ENCODE data around the gene PRPF40A. TPM values are rescaled to one million over a fixed set of nuclear protein-coding genes. Genes with fewer than 3 reads are reported as not detected.
"Not testable (repeated sequence)": the region's sequence is repeated elsewhere in the genome, so short reads cannot be mapped to it uniquely, and the experiment has no call there.

Gene PRPF40A
- total and polyA plus RNA-seq, 10 of the 15 experiments (the other 5 are each of a cell fraction or from before 2014, with no cell fraction given): 97.8 to 197 (median 144) TPM

DNA sequence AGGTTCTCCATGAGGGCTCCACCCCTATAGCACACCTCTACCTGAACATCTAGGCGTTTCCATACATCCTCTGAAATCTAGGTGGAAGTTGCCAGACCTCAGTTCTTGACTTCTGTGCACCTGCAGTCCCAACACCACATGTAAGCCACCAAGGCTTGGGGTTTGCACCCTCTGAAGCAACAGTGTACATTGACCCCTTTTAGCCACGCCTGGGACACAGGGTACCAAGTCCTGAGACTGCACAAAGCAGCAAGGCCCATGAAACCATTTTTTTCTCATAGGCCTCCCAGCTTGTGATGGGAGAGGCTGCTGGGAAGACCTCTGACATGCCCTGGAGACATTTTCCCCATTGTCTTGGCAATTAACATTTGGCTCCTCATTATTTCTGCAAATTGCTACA, 21.2 kb upstream of the PRPF40A start:
- in situ Hi-C loops (cut with MboI) (no loop called here), intact Hi-C loops (cut with micrococcal nuclease; ENCODE audit: unreplicated experiment) (no loop called here)
- Histone ChIP-seq H3K79me2 (ENCODE audit: control insufficient read depth, insufficient read depth, low read length) (no peaks in the 10 kb centered on the region; the same call in 1 of the 2 replicates), H3K27me3 (replicated peaks in 1 of 2; ENCODE audit: control insufficient read depth in 2 of 2, insufficient read depth in 2 of 2, low read length in 1 of 2) (no peaks in the 10 kb centered on the region), H3K36me3 (ENCODE audit: control insufficient read depth in 2 of 2, insufficient read depth in 2 of 2, low read length in 1 of 2) (peaks cover 3% of the 10 kb centered on the region in 2 experiments; a peak in 2 of 4 replicates), H3K4me1 (ENCODE audit: control insufficient read depth, insufficient read depth, low read length) (no peaks in the 10 kb centered on the region), H4K20me1 (ENCODE audit: control insufficient read depth, insufficient read depth) (no peaks in the 10 kb centered on the region), H3K27ac (ENCODE audit: control insufficient read depth, insufficient read depth) (no peak overlapping the region), H3K4me2 (ENCODE audit: control insufficient read depth, insufficient read depth) (no peak overlapping the region), H3K9ac (ENCODE audit: control insufficient read depth, insufficient read depth, low read length) (no peak overlapping the region), H3K9me3 (replicated peaks; ENCODE audit: control insufficient read depth, insufficient read depth, low read length) (no peaks in the 10 kb centered on the region; the same call in 2 of the 3 replicates), H2AFZ (ENCODE audit: control insufficient read depth, low read depth, low read length) (no peak overlapping the region), H3K4me3 (no peak overlapping the region)
- 92% methylated on average over 2 of the region's 2 CpGs for WGBS (ENCODE audit: insufficient coverage, insufficient replicate concordance, low lambda C conversion rate, missing lambda C conversion rate)
- TF ChIP-seq MTA2 (IDR thresholded peaks at IDR 0.05; ENCODE audit: low read depth): no peak
- TF ChIP-seq, protein P1, sequence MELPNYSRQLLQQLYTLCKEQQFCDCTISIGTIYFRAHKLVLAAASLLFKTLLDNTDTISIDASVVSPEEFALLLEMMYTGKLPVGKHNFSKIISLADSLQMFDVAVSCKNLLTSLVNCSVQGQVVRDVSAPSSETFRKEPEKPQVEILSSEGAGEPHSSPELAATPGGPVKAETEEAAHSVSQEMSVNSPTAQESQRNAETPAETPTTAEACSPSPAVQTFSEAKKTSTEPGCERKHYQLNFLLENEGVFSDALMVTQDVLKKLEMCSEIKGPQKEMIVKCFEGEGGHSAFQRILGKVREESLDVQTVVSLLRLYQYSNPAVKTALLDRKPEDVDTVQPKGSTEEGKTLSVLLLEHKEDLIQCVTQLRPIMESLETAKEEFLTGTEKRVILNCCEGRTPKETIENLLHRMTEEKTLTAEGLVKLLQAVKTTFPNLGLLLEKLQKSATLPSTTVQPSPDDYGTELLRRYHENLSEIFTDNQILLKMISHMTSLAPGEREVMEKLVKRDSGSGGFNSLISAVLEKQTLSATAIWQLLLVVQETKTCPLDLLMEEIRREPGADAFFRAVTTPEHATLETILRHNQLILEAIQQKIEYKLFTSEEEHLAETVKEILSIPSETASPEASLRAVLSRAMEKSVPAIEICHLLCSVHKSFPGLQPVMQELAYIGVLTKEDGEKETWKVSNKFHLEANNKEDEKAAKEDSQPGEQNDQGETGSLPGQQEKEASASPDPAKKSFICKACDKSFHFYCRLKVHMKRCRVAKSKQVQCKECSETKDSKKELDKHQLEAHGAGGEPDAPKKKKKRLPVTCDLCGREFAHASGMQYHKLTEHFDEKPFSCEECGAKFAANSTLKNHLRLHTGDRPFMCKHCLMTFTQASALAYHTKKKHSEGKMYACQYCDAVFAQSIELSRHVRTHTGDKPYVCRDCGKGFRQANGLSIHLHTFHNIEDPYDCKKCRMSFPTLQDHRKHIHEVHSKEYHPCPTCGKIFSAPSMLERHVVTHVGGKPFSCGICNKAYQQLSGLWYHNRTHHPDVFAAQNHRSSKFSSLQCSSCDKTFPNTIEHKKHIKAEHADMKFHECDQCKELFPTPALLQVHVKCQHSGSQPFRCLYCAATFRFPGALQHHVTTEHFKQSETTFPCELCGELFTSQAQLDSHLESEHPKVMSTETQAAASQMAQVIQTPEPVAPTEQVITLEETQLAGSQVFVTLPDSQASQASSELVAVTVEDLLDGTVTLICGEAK (IDR thresholded peaks at IDR 0.05; ENCODE audit: borderline replicate concordance): no peak
- no peak for TF ChIP-seq RAD51 (IDR thresholded peaks at IDR 0.05)
- TF ChIP-seq SMC3 (IDR thresholded peaks at IDR 0.05; ENCODE audit: borderline replicate concordance, low read length): no peak
- no peak for TF ChIP-seq ATF7 (IDR thresholded peaks at IDR 0.05; ENCODE audit: low read depth)
- TF ChIP-seq EGR1 (IDR thresholded peaks at IDR 0.05; ENCODE audit: borderline replicate concordance in 1 of 2, low read depth in 2 of 2, low read length in 2 of 2): no peak
- no peak for TF ChIP-seq GABPA (IDR thresholded peaks at IDR 0.05; ENCODE audit: low read depth)
- no TSS peak for BruUV-seq (replicated peaks)
- RAD21 ChIA-PET (ENCODE audit: unreplicated experiment): no interaction called here
- CTCF ChIA-PET: interaction anchor here (0.6 to 1.2 kb wide), 3 partner anchors 9 to 68 kb away, joined by 3 to 4 read pairs (median 3); no protein-coding TSS in a partner anchor
- no peak for DNase-seq (ENCODE audit: low read depth, low spot score)
- ATAC-seq: no peak
- SMC1A ChIA-PET (ENCODE audit: uncharacterized antibody, unreplicated experiment): no interaction called here
- POLR2A ChIA-PET: no interaction called here
- FAIRE-seq: no peak

DNA sequence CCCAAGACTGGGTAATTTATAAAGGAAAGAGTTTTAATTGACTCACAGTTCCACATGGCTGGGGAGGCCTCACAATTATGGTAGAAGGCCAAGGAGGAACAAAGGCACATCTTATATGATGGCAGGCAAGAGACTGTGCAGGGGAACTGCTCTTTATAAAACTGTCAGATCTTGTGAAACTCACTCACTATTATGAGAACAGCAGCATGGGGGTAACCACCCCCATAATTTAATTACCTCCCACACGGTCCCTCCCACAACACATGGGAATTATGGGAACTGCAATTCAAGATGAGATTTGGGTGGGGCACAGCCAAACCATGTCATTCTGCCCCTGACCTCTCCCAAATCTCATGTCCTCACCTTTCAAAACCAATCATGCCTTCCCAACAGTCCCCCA, 20.2 kb upstream of the PRPF40A start:
- DNase-seq (ENCODE audit: low read depth, low spot score); H3K4me1 ChIP-seq (ENCODE audit: control insufficient read depth, insufficient read depth, low read length); CTCF ChIA-PET; ATAC-seq; in situ Hi-C loops (cut with MboI); H3K27ac ChIP-seq (ENCODE audit: control insufficient read depth, insufficient read depth); H3K4me2 ChIP-seq (ENCODE audit: control insufficient read depth, insufficient read depth); BruUV-seq (replicated peaks); H3K9me3 ChIP-seq (replicated peaks; ENCODE audit: control insufficient read depth, insufficient read depth, low read length); FAIRE-seq; H3K79me2 ChIP-seq (ENCODE audit: control insufficient read depth, insufficient read depth, low read length); H3K9ac ChIP-seq (ENCODE audit: control insufficient read depth, insufficient read depth, low read length); intact Hi-C loops (cut with micrococcal nuclease; ENCODE audit: unreplicated experiment); H3K36me3 ChIP-seq (ENCODE audit: control insufficient read depth in 2 of 2, insufficient read depth in 2 of 2, low read length in 1 of 2); H3K27me3 ChIP-seq (replicated peaks in 1 of 2; ENCODE audit: control insufficient read depth in 2 of 2, insufficient read depth in 2 of 2, low read length in 1 of 2); H2AFZ ChIP-seq (ENCODE audit: control insufficient read depth, low read depth, low read length); H4K20me1 ChIP-seq (ENCODE audit: control insufficient read depth, insufficient read depth); SMC1A ChIA-PET (ENCODE audit: uncharacterized antibody, unreplicated experiment); POLR2A ChIA-PET; RAD21 ChIA-PET (ENCODE audit: unreplicated experiment); H3K4me3 ChIP-seq: not testable (repeated sequence)
- 80% methylated on average over 1 of the region's 1 CpG for WGBS (ENCODE audit: insufficient coverage, insufficient replicate concordance, low lambda C conversion rate, missing lambda C conversion rate)

Measured in GM12878 (cell line).